HG02759 (cell line): ENCODE data around the gene TMX1.

Experiments used
- ATAC-seq: cut with Tn5 transposase; IDR thresholded peaks from one replicate; pipeline ENCODE4 v1.9.1; 2021; ENCODE audit warnings: mild to moderate bottlenecking, moderate library complexity; ENCODE audit not compliant: unreplicated experiment

The TMX1 gene

DNA sequence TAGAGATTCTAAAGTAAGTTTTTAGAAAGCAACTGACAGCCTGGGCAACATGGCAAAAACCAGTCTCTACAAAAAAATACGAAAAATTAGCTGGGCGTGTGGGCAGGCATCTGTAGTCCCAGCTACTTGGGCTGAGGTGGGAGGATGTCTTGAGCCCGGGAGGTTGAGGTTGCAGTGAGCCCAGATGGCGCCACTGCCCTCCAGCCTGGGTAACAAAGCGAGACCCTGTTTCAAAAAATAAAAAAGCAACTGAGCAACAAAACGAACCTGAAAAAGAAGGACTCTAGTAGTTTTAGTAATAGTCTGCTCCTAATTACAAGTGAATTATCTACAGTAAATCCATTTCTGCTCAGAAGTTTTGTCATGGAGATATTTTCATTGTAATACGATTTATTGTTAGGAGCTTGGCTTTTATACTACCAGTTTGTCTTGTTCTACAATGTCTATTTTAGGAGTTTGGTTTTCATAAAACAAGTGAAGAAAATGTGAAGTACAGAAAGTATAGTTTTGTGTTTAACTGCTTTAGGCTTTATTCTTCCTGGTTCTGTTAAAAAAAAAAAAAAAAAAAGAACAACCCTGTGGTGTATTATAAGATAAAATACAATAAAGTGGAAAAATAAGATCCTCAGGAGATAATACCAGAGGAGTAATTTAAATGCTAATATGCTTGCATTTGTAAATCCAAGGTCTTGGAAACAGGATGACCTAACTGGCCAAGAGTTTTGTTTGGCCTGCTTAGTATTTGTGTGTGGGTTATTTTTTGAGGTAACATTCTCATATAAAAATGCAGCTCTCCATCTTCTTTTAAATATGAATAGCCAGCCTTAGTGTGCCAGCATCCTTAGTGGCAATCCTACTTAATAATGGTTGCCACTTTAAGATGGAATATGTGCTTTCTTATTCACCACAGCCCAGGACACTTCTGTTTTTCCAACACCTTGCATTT is 2.8 kb downstream of the TMX1 start:
- ATAC-seq: no peak

DNA sequence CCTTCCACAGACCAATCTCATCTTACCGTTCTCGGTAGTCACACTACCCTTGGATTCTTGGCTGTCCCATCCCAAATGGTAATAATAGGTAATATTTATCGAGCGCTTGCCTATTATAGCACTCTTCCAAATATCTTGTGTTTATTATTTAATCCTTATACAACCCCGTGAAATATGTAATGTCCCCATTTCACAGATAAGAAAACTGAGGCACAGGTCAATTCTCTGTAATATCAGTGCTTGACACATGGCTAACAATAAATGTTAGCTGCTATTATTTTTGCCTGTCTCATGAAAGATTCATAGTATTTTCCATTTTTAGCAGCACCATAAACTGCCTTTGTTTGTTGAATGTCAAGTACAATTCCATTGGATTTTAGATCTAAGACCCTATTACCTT is 4.5 kb downstream of the TMX1 start:
- no peak for ATAC-seq

DNA sequence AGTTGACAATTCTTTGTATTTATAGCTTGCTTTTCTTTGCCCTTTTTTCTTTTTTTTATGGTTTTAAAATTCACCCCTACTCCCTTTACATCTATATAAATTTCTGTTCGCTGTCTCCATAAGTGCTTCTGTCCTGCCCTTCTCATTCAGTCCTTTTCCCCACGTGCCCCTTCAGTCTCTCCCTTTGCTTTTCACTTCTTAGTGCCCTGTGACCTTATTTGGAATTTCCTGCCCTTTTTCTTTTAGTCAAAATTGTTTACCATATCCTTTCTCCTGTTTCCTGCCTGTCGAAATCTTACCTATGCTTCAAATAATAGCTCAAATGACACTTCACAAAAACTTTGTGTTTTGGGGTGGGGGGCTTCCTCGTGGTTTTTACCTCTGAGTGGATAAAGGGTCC is 6.0 kb downstream of the TMX1 start:
- ATAC-seq: no peak

DNA sequence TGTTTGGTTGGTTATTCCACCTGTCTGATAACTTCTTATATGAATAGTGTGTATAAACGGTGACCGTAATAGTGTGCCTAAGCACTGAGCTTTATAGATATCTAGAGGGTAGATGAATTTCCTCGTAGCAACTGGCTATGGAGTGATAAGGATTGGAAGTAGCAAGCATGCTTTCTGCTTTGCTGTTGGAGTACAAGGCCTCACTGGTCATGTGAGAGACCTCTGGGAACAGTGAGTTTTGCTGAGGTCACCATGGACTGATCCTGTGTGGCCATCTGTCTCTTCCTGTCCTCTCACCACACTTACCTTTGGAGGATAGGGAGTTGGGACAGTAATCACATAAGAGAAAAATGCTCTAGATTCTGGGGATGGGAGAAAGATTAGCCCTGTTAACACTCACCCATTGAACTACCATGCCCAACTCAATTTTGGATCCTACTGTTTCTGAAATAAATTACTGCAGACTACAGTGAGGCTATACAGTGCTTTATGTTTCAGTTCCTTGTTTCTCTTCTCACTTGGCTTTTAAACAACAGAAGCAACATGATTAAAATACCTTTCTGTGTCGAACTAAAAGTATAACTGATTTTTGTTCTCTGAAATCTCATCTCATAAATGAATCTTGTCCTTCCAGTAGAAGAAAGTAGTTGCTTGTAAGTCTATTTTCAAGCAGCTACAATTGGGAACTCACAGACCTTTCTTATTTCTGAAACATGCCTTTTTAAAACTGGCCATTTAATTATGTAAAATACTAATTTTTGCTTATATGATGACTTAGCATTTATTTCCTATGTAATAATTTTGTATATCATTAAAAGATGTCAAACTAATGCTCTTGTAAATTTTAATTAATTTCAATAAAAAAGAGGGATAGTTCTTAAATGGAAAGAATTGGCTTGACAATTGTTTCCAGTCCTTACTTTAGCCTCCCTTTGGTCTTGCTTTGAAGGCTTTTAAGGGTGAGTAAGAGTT is 8.3 kb downstream of the TMX1 start:
- peak; percentile 86 for ATAC-seq

DNA sequence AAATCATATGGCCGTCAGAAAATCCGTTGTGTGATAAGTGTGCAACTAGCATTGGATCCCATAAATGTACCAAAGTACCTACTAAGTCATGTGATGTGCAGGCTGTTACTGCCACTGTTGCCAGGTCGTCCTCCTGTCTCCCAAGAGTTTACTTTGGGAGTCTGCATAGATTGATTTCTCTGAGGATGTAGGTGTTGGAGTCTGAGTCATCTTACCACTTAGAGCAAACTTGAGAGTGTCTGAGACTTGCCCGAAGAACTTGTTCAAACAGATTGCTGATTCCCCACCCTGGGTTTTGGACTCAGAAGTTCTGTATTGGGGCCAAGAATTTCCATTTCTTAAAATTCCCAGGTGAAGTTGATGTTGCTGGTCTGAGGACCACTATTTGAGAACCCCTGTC is 11.4 kb downstream of the TMX1 start:
- no peak for ATAC-seq

DNA sequence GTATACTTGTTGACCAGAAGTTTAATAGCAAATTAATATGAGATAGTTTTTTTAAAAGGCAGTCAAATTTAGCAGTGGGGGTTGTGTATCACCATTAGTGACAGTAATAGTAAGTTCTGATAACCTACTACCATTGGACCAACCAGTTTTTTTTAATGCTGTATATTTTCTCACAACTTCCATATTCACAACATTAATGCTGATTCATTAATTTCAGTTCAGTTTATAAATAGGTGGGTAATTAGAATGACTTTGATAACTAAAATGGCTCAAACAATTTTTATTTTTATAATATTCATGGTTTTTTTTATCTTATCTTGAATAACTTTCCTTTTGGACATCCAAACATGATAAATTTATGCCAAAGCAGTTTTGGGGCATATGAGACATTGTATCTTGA is 13.8 kb downstream of the TMX1 start:
- ATAC-seq: no peak

DNA sequence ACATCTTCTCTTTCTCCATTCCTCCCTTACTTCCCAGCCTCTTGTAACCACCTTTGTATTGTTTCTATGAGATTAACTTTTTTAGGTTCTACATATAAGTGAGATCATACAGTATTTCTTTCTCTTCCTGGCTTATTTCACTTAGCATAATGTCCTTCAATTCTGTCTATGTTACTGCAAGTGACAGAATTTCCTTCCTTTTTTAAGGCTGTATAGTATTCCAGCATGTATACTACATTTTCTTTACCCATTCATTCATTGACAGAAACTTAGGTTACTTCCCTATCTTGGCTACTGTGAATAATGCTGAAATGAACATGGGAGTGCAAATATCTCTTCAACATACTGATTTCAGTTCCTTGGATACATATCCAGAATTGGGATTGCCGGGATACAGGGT is 18.2 kb downstream of the TMX1 start:
- ATAC-seq: no peak

DNA sequence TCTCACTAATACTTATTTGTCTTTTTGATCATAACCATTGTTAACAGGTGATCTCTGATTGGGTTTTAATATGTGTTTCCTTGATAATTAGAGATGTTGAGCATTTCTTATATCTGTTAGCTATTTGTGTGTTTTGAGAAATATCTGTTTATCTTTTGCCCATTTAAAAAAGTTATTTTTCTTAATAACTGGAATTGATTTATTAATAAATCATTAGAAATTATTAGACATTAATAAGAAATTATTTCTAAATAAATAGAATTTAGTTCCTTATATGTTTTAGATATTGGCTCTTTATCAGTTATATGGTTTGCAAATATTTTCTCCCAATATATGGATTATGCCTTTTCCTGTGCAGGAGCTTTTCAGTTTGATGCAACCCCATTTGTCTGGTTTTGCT is 18.7 kb downstream of the TMX1 start:
- ATAC-seq: no peak

DNA sequence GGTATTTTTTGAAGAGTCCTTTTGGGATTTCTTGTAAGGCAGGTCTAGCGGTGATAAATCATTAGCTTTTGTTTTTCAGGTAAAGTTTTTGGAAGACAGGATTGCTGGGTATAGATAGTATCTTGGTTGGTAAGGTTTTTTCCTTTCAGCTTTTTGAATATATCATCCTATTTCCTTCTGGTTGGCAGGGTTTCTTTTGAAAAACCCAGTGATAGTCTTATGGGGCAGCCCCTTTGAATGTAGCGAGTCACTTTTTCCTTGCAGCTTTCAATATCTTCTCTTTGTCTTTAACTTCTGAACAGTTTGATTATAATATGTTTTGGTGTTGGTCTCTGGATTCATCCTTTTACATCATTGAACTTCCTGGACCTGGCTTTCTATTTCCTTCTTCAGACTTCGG is 20.2 kb downstream of the TMX1 start:
- ATAC-seq: no peak

DNA sequence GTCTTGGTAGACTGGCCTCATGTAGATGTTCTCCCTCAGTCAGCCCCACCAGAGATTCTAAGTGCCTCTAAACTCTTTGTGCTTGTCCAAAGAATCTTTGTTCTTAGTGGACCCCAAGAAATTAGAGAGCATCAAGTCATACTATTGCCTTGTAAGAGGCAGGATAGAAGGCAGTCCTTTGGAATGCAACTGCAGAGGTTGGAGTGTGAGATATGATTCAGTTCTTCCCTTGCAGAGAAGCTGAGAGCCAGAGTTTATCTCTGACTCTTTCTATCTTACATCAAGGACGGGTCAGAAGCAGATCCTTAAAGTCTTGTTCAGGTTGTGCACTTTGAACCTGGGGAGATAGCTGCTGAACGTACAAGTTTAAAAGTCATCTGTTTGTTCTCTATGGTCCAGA is 21.1 kb downstream of the TMX1 start:
- ATAC-seq: no peak

DNA sequence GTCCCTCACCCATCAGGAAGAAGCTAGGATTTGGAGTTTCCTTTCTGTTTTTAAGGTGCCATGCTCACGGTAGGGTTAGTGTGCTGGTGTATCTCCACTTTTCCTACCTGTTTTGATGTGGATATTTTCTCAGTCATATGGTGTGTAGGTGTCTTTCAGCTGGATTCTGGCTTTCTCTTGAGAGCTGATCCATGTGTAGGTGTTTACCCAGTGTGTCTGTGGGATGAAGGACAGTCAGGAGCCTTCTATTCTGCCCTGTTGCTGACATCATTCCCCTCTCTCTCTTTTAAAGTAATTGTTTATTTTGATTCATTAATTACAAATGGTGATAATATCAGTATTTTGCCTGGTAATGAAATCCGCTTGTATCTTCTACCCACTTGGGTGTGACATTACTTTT is 22.8 kb downstream of the TMX1 start:
- no peak for ATAC-seq

DNA sequence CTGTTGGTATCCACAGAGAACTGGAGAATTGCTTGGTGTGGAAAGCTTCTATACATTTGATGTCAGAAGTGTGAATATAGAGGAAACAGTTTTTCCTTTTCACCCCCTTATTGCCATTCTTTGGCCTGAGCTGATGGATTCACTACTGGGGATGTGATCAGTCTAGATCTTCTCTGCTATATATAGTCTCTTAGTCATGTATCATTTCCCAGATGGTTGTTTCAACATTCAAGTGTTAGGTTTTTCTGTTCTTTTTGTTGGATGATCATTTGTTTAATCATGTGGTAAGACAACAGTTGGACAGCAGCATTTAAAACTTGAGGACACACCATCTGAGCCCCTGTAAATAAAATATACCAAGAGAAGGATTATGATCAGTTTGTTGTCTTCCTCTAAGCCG is 29.6 kb downstream of the TMX1 start:
- ATAC-seq: no peak

DNA sequence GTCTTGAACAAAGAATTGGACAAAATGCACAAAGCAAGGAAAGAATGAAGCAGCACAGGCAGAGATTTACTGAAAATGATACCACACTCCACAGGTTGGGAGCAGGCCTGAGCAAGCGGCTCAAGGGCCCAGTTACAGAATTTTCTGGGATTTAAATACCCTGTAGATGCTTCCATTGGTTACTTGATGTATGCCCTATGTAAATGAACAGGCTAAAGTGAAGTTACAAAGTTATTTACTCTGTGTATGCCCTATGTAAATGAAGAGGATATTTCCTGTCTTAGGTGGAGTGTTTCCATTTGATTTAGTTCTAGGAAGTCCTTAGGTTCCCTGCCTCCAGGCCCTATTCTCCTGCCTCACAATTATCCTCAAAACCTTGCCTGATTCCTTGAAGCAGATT is 36.6 kb downstream of the TMX1 start:
- ATAC-seq: no peak

DNA sequence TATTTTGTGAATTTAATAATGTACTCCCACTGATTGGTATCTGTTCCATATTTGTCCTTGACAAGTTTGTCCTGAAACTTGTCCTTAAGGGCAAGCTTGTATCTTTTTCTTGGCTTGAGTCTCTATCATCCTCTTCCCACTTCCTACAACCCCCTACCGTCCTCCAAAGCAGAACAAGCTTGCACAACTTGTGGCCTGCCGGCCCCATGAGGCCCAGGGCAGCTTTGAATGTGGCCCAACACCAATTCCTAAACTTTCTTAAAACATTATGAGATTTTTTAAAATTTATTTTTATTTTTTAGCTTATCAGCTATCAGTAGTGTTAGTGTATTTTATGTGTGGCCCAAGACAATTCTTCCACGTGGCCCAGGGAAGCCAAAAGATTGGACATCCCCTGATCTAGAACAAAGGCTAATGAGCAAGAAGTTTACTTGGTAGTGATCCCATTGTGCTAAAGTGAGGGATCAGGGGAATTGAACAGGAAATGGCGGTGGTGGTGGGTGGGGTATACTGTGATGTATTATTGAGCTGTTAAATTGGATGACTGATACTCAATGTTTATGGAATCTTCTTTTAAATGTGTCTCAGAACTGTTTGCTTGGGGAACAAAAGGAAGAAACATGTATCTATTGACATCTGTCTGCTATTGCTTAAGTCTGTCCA is 37.8 kb downstream of the TMX1 start:
- no peak for ATAC-seq

DNA sequence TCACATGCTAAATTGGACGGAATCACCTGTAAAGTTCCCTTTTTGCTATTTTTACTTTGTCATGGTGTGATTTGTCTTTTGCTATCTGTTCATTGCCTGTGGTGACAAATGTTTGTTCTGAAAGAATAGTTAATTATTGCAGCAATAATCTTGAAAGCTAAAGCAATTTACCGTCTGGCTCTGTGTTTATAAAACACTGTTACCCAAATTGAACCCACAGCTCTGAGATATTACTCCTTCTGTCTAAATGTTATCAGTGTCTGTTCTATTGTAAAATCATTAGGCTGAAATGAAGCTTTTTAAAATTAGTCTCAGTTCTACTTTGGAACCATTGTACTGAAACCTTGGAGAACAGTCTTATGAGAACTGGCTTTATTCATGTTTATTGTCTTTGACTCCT is 42.5 kb downstream of the TMX1 start:
- no peak for ATAC-seq

DNA sequence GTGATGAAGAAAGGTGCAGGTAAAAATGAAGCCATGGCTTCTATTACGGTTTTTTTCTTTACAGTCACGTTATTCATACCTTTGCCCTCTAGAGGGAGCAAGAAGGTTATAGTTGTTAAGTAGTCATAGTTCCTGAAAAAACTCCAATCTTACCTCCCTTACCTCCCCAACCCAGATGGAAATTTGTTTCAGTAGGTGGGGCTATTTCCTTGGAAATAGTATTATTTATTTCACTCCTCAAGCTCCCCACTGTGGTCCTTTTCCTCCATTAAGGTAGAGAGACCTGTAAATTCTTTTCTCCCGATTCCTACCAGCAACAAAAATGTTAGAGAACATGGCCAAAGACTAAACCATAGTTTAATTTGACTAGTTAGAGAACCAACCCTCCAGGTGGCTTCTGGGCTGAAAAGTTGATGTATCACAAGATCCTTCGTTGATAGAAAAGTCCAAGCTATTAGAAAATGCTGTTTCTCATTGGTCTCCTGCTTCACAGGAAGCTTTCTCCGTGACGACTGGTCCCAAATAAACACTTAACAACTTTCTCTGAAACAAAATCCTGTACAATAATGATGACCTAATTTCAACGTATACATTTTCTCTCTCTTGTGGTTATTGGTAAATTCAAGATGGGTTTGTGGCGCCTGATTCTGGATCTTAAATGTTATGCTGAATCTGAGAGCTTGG is 43.5 kb downstream of the TMX1 start:
- ATAC-seq: peak; percentile 52

DNA sequence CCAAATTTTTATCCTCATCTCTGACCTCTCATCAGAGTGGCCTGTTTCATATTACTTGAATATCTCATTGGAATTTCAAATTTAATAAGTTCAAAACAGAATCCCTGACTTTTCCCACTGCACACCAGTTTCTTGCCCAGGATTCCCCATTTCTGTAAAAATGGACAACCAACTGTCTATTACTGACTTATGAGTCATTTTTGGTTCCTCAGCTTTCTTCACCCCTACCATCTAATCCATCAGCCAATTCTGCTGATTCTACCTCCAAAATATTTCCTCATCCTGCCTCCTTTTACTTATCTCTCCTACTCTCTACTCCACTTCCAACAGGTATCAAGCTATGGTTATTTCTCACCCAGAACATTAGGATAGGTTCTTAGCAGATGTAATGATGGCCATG is 44.2 kb downstream of the TMX1 start:
- no peak for ATAC-seq

DNA sequence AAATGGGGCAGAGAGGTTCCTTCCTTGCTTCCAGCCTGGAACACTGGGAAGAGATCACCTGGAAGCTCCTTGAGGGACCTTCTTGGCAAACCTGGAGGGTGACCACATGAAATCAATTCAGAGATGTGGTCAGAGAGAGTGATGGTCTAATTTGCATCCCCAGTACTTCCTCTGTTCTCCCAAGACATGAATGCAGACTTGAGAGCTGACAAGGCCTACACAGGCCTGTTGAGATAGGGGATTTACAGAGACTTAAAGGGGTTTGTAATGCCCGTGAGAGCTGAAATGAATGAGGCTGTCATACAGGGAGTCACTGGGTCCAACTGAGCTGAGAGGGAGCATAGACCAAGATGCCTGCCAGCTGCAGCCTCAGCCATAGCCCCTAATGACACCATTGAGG is 45.1 kb downstream of the TMX1 start:
- ATAC-seq: peak; percentile 68

DNA sequence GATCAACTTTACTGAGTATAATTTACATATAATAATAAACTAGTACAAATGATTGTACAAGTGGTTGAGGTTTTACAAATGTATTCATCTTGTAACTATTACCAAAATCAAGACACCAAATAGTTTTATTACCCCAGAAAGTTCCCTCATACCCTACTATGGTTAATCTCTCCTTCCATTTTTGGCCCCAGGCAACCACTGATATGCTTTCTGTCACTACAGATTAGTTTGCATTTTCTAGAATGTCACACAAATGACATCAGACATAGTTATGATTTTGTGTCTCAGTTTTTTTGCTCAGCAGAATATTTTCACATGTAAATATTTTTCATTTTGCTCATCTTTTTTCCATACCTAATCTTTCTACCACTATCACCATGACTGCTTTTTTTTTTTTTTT is 49.1 kb downstream of the TMX1 start:
- no peak for ATAC-seq

DNA sequence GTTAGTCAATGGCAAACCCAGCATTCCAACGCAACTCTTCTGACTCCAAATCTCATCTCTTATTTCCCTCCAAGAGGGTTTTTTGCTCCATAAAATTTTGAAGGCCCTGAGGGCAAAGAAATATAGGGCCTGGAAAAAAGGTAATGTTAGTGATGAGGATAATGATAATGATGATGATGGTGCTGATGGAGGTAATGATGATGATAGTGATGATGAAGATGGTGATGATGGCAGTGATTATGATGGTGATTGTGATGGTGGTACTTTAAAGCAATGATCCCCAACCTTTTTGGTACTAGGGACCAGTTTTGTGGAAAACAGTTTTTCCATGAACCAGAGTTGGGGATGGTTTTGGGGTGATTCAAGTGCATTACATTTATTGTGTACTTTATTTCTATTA is 50.1 kb downstream of the TMX1 start:
- no peak for ATAC-seq

DNA sequence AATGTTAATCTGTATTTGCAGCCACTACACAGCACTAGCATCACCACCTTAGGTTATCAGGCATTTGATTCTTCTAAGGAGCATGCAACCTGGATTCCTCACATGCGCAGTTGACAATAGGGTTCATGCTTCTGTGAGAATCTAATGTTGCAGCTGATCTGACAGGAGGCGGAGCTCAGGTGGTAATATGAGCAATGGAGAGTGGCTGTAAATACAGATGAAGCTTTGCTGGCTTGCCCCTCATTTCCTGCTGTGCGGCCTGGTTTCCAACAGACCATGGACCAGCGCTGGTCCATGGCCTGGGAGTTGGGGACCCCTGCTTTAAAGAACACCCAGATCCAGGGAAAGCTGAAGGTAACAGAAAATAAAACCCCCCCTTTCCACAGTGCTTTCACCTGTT is 51.0 kb downstream of the TMX1 start:
- no peak for ATAC-seq
